GM12874 (cell line): ENCODE results near the gene GNB1L.

ENCODE experiments used
- CTCF ChIP-seq: IDR thresholded peaks from 2 replicates; pipeline ENCODE4 v1.5.1; 2011; ENCODE audit warnings: low read depth, mild to moderate bottlenecking, control low read depth, low read length, moderate library complexity; ENCODE audit not compliant: insufficient read depth

Gene GNB1L

DNA sequence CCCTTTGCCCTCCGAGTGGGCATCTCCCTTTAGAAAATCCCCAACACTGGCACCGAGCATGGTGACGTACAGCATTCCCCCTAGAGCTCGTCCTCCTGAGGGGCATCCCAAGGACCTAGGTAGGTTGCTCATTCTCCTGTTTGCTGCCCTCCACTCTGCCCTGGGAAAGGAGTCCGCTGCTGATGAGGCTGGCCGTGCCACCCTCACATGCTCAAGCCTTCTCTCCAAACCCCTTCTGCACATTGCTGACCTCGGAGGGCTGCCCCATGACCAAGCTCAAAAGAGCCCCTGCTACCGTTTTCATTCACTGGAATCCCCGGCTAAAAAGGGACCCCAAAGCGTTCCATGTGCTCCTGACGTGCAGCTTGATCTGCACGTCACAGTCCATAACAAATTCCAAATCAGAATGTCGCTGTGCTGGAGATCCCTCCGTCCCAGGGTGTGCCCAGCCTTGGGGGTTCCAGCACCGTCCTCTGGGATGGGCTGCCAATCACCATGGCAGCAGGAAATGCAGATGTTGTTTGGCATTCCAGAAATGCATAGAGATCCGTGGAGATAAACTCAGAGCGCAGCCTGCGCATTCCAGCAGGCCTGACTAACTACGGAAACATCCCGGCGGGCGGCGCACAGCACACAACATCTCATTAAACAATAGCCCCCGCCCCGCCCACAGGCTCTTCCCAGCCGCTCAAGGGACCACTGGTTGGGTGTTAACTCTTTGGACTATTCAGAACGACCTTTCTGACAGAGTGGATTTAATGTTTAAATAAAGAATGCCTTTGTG is 26.3 kb upstream of the GNB1L start:
- no peak for TF ChIP-seq CTCF

DNA sequence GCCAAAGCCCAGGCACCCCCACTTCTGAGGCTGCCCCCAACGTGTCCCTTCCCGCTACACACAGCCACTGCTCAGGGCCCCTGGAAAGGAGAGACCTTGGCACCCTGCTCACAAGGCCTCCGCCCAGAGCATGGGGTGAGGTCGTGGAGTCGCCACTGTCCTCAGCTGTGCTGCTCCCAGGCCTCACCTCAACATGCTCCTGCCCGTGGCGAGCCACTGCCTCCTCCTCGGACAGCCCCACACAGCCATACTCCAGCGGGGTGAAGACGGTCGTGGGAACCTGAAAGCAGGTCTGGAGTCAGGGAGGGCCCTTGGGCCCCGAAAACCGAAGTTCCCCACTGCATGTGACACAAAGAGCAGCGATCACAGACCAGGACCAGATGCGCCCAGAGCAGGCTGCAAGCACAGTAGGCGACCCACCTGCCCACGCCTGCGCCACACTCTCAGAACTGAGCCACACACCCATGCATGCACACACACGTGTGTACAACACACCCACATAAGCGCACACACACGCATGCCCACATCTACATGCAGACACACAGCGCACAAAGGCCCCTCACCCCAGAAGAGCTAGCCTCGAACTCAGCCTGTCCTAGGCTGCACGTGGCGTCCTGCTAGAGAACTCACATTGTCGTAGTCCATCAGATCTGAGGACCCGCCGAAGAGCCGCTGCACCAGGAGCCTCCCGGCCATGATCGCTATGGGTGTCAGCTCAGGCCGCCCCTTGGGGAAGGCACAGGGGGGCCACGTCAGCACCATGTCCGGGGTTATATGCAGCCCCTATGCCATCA is 25.5 kb upstream of the GNB1L start:
- TF ChIP-seq CTCF: no peak

DNA sequence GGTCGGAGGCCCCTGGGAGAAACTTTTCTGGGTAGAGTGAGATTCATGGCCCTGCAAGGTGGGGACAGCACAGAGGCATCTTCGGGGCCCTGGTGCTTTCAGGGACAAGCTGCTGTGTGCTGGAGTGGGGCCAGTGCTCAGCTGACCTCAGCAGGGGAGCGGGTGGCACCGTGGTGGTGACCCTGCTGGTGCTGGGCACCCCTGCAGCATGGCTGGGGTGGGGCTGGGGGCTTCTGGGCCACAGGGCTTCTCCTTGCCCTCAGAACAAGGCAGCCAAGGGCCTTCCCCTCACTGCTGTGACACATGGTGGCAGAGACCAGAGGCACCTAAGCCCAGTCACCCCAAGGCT is 24.9 kb upstream of the GNB1L start:
- no peak for TF ChIP-seq CTCF

GRCh38 chr22:19879246-19879570 is 24.5 kb upstream of the GNB1L start:
- no peak for TF ChIP-seq CTCF

DNA sequence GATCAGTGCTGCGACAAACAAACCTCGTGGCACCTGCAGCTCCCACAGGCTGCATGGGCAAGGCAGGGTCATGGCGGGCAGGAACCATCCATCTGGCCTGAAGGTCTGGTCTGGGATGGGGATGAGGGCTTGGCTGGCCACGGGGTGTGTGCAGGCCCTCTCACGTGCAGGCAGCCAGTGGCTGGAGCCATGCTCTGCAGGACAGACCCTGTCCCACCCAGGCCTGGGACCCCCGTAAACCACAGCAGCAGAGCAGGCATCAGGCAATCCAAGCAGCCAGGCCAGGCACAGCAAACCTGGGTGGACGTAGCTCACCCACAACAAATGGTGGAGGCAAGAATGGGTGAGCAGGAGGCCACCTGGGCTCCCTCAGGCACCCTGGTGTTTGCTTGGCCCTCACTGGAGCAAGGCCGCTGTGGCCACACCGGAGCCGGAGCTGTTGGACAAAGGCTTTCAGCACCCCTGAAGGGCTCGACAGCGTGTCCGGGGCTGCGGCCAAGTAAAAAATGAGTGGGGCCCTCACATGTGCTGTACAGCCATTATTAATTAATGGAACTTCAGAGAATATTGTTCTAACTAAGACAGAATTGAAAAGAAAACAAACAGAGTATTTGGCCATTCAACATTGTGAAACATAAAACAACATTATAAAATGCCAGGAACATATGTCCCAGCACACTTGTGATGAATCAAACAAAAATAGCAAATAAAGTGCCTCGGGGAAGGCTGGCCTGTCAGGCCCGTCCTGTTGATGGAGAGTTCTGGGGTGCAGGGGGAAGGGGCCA is 24.0 kb upstream of the GNB1L start:
- no peak for TF ChIP-seq CTCF

GRCh38 chr22:19877626-19878339 is 23.1 kb upstream of the GNB1L start:
- no peak for TF ChIP-seq CTCF
